K562 (cell line): ENCODE data around the gene WBP1L. TPM values are rescaled to one million over a fixed set of nuclear protein-coding genes. Genes with fewer than 3 reads are reported as not detected.

Experiments
- EP300 ChIP-seq: IDR thresholded peaks from 2 replicates; pipeline ENCODE4 v1.6.1; 2012; ENCODE audit warnings: low read length, improper control_type of control experiment
- EWSR1 ChIP-seq: fragments of 450-650 bp; IDR thresholded peaks from 2 replicates; pipeline ENCODE4 v1.6.1; 2018; ENCODE audit warnings: borderline replicate concordance, mild to moderate bottlenecking, low read depth, moderate library complexity; ENCODE audit not compliant: partially characterized antibody
- FOXM1 ChIP-seq, 2 experiments: fragments of 450-650 bp in 1 of 2; sonication (generic) in 1 of 2; formaldehyde crosslinking in 1 of 2; IDR thresholded peaks; 2 replicates each; pipeline versions ENCODE4 v1.6.1 to v1.9.0; 2017 to 2022; ENCODE audit warnings: low read depth in 2 of 2, mild to moderate bottlenecking in 2 of 2, missing genetic modification reagents in 1 of 2, moderate library complexity in 1 of 2
- FOXP1 ChIP-seq: sonication (generic); formaldehyde crosslinking; IDR thresholded peaks from 2 replicates; pipeline ENCODE4 v1.8.0; 2022; ENCODE audit warnings: mild to moderate bottlenecking, missing genetic modification reagents
- GTF2A2 ChIP-seq: IDR thresholded peaks from 2 replicates; pipeline ENCODE4 v1.6.1; 2016; ENCODE audit warnings: mild to moderate bottlenecking, missing genetic modification characterization, missing compliant biosample characterization
- JUND ChIP-seq, 2 experiments: IDR thresholded peaks; 2 replicates in 1 of 2; 3 replicates in 1 of 2; pipeline ENCODE4 v1.6.1; 2011; ENCODE audit warnings: borderline replicate concordance in 2 of 2, low read depth in 2 of 2, low read length in 2 of 2, improper control_type of control experiment in 1 of 2, missing biosample characterization in 1 of 2, missing genetic modification characterization in 1 of 2, missing genetic modification reagents in 1 of 2
- NCOA1 ChIP-seq: fragments of 450-650 bp; IDR thresholded peaks from 2 replicates; pipeline ENCODE4 v1.6.1; 2016; ENCODE audit warnings: low read depth
- NCOR1 ChIP-seq: fragments of 450-650 bp; IDR thresholded peaks from 2 replicates; pipeline ENCODE4 v1.6.1; 2016; ENCODE audit warnings: mild to moderate bottlenecking, moderate library complexity
- NFIC ChIP-seq: fragments of 450-650 bp; IDR thresholded peaks from 2 replicates; pipeline ENCODE4 v1.6.1; 2017; ENCODE audit warnings: mild to moderate bottlenecking, inconsistent platforms
- NONO ChIP-seq, 2 experiments: fragments of 200-400 bp in 1 of 2; fragments of 450-650 bp in 1 of 2; formaldehyde crosslinking in 1 of 2; IDR thresholded peaks; 2 replicates each; pipeline ENCODE4 v1.6.1; 2017; ENCODE audit warnings: low read depth in 2 of 2, mild to moderate bottlenecking in 2 of 2, moderate library complexity in 2 of 2, low read length in 1 of 2
- NUFIP1 ChIP-seq: fragments of 450-650 bp; IDR thresholded peaks from 2 replicates; pipeline ENCODE4 v1.6.1; 2018; ENCODE audit not compliant: partially characterized antibody
- RCOR1 ChIP-seq, 2 experiments: IDR thresholded peaks; 2 replicates each; pipeline ENCODE4 v1.6.1; 2012; ENCODE audit warnings: low read depth in 2 of 2, low read length in 2 of 2, borderline replicate concordance in 1 of 2, improper control_type of control experiment in 1 of 2
- SMARCA4 ChIP-seq: fragments of 450-650 bp; IDR thresholded peaks from 2 replicates; pipeline ENCODE4 v1.6.1; 2016
- SOX6 ChIP-seq: fragments of 450-650 bp; IDR thresholded peaks from 2 replicates; pipeline ENCODE4 v1.6.1; 2014; ENCODE audit warnings: mild to moderate bottlenecking
- STAT6 ChIP-seq: sonication (generic); formaldehyde crosslinking; IDR thresholded peaks from 2 replicates; pipeline ENCODE4 v1.8.1; 2023; ENCODE audit warnings: mild to moderate bottlenecking, missing genetic modification reagents
- TEAD4 ChIP-seq, 2 experiments: sonication (generic) in 1 of 2; formaldehyde crosslinking in 1 of 2; IDR thresholded peaks; 2 replicates each; pipeline versions ENCODE4 v1.6.1 to v1.8.0; 2012 to 2022; ENCODE audit warnings: borderline replicate concordance in 1 of 2, inconsistent platforms in 1 of 2, low read length in 1 of 2, mild to moderate bottlenecking in 1 of 2, missing genetic modification reagents in 1 of 2
- TGIF2 ChIP-seq: sonication (generic); formaldehyde crosslinking; IDR thresholded peaks from 2 replicates; pipeline ENCODE4 v1.8.1; 2022; ENCODE audit warnings: mild to moderate bottlenecking, missing genetic modification reagents, moderate library complexity
- YY1 ChIP-seq, 3 experiments: IDR thresholded peaks; 2 replicates each; pipeline ENCODE4 v1.6.1; 2011; ENCODE audit warnings: low read length in 2 of 3, mild to moderate bottlenecking in 2 of 3, moderate library complexity in 2 of 3, borderline replicate concordance in 1 of 3, control low read depth in 1 of 3, low read depth in 1 of 3; ENCODE audit not compliant: insufficient read depth in 3 of 3, insufficient replicate concordance in 2 of 3, control insufficient read depth in 1 of 3, insufficient read length in 1 of 3; ENCODE audit errors: extremely low read depth in 1 of 3
- ZBTB7A ChIP-seq: IDR thresholded peaks from 2 replicates; pipeline ENCODE4 v1.6.1; 2011; ENCODE audit warnings: low read depth, mild to moderate bottlenecking, low read length, moderate library complexity, borderline replicate concordance; ENCODE audit not compliant: control insufficient read depth
- ZNF395 ChIP-seq: fragments of 200-800 bp; sonication (Bioruptor generic); IDR thresholded peaks from 2 replicates; pipeline ENCODE4 v1.6.1; 2017; ENCODE audit warnings: missing genetic modification characterization, missing compliant biosample characterization
- ZNF696 ChIP-seq: fragments of 250-450 bp; sonication (Bioruptor Pico); conservative IDR thresholded peaks from 2 replicates; pipeline ENCODE4 v1.4.0; 2020; ENCODE audit warnings: mild to moderate bottlenecking, moderate library complexity
- ZNF766 ChIP-seq: fragments of 200-800 bp; sonication (Bioruptor generic); conservative IDR thresholded peaks from 2 replicates; pipeline ENCODE4 v1.6.1; 2016; ENCODE audit warnings: missing genetic modification characterization, missing compliant biosample characterization
- ZSCAN32 ChIP-seq: fragments of 450-650 bp; formaldehyde crosslinking; IDR thresholded peaks from 2 replicates; pipeline ENCODE4 v1.4.0; 2020; ENCODE audit warnings: mild to moderate bottlenecking, moderate library complexity
- polyA plus RNA-seq, 8 experiments: library from polyadenylated mRNA; depleted of rRNA in 4 of 8; stranded (reverse) in 5 of 8; unstranded in 3 of 8; fragments of >200 nt; fragmentation: Nextera tagmentation in 2 of 8; fragmentation: Illumina TruSeq in 1 of 8; extraction: Ambion mirVana in 2 of 8; extraction: Trizol in 1 of 8; gene quantifications; 2 replicates each; pipeline versions ENCODE4 v1.2.1 to v1.2.3, GENCODE V29; 2011 to 2014; ENCODE audit warnings: inconsistent platforms in 1 of 8, missing spikeins in 1 of 8
- total RNA-seq, 7 experiments: library from RNA; depleted of rRNA in 6 of 7; stranded (reverse); fragments of >200 nt in 6 of 7; fragmentation: Illumina TruSeq in 2 of 7; extraction: Trizol in 2 of 7; gene quantifications; 2 replicates each; pipeline versions ENCODE4 v1.2.1 to v1.2.3, GENCODE V29; 2011 to 2021; ENCODE audit warnings: low replicate concordance in 1 of 7

The WBP1L gene
- total and polyA plus RNA-seq, 9 of the 15 experiments (the other 6 are each of a cell fraction or from before 2014, with no cell fraction given): 3.2 to 14.4 (median 11.3) TPM

GRCh38 chr10:102763037-102763607 lies 19.4 kb downstream of the WBP1L start (continued):
- 0 out of 2 replicates have a peak, but pooled peaks have one; percentile 34 for TF ChIP-seq ZNF395 (CRISPR knock-in tag)
- peak; percentile 10; the same call in 1 of the 2 replicates for TF ChIP-seq JUND (IDR thresholded peaks at IDR 0.05; ENCODE audit: borderline replicate concordance, low read depth, low read length)
- no peak; the same call in 1 of the 3 replicates for TF ChIP-seq JUND (tag; IDR thresholded peaks at IDR 0.05; ENCODE audit: borderline replicate concordance, low read depth, low read length)
- TF ChIP-seq GTF2A2 (tag): no peak
- no peak for TF ChIP-seq NONO (IDR thresholded peaks at IDR 0.05; ENCODE audit: low read depth in 2 of 2, low read length in 1 of 2)
- TF ChIP-seq NUFIP1: no peak
- TF ChIP-seq NFIC: peak; percentile 63; the same call in 1 of the 2 replicates
- 0 out of 2 replicates have a peak, but pooled peaks have one; percentile 49 for TF ChIP-seq FOXM1 (IDR thresholded peaks at IDR 0.05; ENCODE audit: low read depth)
- no peak for TF ChIP-seq FOXM1 (CRISPR knock-in tag; IDR thresholded peaks at IDR 0.05; ENCODE audit: low read depth)
- TF ChIP-seq SMARCA4: peak; percentile 87
- TF ChIP-seq NCOA1: peak; percentile 47; the same call in 1 of the 2 replicates
- TF ChIP-seq ZNF766: 0 out of 2 replicates have a peak, but pooled peaks have one; percentile 46
- no peak for TF ChIP-seq STAT6 (CRISPR knock-in tag)
- TF ChIP-seq YY1 (IDR thresholded peaks at IDR 0.05; ENCODE audit: borderline replicate concordance in 1 of 3, control insufficient read depth in 1 of 3, extremely low read depth in 1 of 3, insufficient read depth in 3 of 3, insufficient read length in 1 of 3, insufficient replicate concordance in 2 of 3, low read depth in 1 of 3, low read length in 2 of 3): no peak
- TF ChIP-seq EWSR1: no peak
- TF ChIP-seq NCOR1: peak; percentile 89
- no peak for TF ChIP-seq ZSCAN32 (CRISPR knock-in tag)
- peak; percentile 58; the same call in 1 of the 2 replicates for TF ChIP-seq ZBTB7A
- TF ChIP-seq TGIF2 (CRISPR knock-in tag): no peak
- peak; percentile 85 for TF ChIP-seq SOX6
- peak; percentile 85 for TF ChIP-seq EP300
- no peak for TF ChIP-seq FOXP1 (CRISPR knock-in tag)
- TF ChIP-seq TEAD4 (IDR thresholded peaks at IDR 0.05; ENCODE audit: low read length): peak; percentile 84
- no peak for TF ChIP-seq TEAD4 (CRISPR knock-in tag; IDR thresholded peaks at IDR 0.05; ENCODE audit: borderline replicate concordance)
- TF ChIP-seq RCOR1 (IDR thresholded peaks at IDR 0.05; ENCODE audit: borderline replicate concordance in 1 of 2, low read depth in 2 of 2, low read length in 2 of 2): peak; percentile 22 to 75; a peak in 3 of 4 replicates
- no peak for TF ChIP-seq ZNF696 (CRISPR knock-in tag)
